H1 (cell line): ENCODE data around the gene EHHADH. TPM values are rescaled to one million over a fixed set of nuclear protein-coding genes. Genes with fewer than 3 reads are reported as not detected.
A peak's percentile ranks its signal among the peaks of the same experiment; 100 is the strongest.

Experiments
- CTCF ChIA-PET: fragments of 300-600 bp; sonication (Branson Sonifier 250); formaldehyde crosslinking; loops from one replicate; lab custom pipeline; 2021; ENCODE audit not compliant: partially characterized antibody; lab: Charles Lee
- POLR2A ChIA-PET: fragments of 300-600 bp; sonication (Branson Sonifier 250); formaldehyde crosslinking; loops from one replicate; lab custom pipeline; 2021; ENCODE audit warnings: inconsistent platforms; ENCODE audit not compliant: partially characterized antibody; lab: Charles Lee
- DNase-seq, 2 experiments: peaks; one replicate each; pipeline versions ENCODE4 v3.0.0 to v3.0.0-alpha.2; 2010 to 2022; ENCODE audit warnings: low spot score in 2 of 2, low read depth in 1 of 2, mixed read lengths in 1 of 2
- FAIRE-seq: peaks from 2 replicates; lab custom pipeline; 2011; peaks lifted over from hg19 to GRCh38; lab: Jason Lieb, UNC
- H2AFZ ChIP-seq: 2 replicates; pipeline ENCODE4 v1.8.1; 2012; ENCODE audit warnings: low read length, inconsistent platforms
- H2AK5ac ChIP-seq: 2 replicates; pipeline ENCODE4 v1.6.1; 2013; ENCODE audit warnings: low read depth, low read length
- H2BK120ac ChIP-seq: replicated peaks from 2 replicates; pipeline ENCODE3; 2013; ENCODE audit warnings: low read depth, low read length, inconsistent platforms
- H2BK12ac ChIP-seq: 2 replicates; pipeline ENCODE4 v1.6.1; 2013; ENCODE audit warnings: low read depth, low read length
- H2BK15ac ChIP-seq: 2 replicates; pipeline ENCODE4 v1.6.1; 2013; ENCODE audit warnings: low read length
- H2BK20ac ChIP-seq: 2 replicates; pipeline ENCODE4 v1.6.1; 2013; ENCODE audit warnings: low read length
- H2BK5ac ChIP-seq: 2 replicates; pipeline ENCODE4 v1.6.1; 2013; ENCODE audit warnings: low read depth, low read length
- H3K14ac ChIP-seq: 2 replicates; pipeline ENCODE4 v1.6.1; 2013; ENCODE audit warnings: inconsistent platforms; ENCODE audit not compliant: insufficient read length
- H3K18ac ChIP-seq: 2 replicates; pipeline ENCODE4 v1.6.1; 2013; ENCODE audit warnings: low read length; ENCODE audit errors: extremely low read depth
- H3K23ac ChIP-seq: 2 replicates; pipeline ENCODE4 v1.6.1; 2013; ENCODE audit warnings: inconsistent platforms; ENCODE audit not compliant: insufficient read length
- H3K23me2 ChIP-seq: 2 replicates; pipeline ENCODE4 v1.6.1; 2013; ENCODE audit warnings: low read depth, low read length
- H3K27ac ChIP-seq: 2 replicates; pipeline ENCODE4 v1.6.1; 2011; ENCODE audit warnings: low read depth, low read length, inconsistent platforms
- H3K27me3 ChIP-seq, 4 experiments: replicated peaks in 1 of 4; 1 replicate in 1 of 4; 2 replicates in 3 of 4; pipeline versions ENCODE4 v1.6.1 to v1.8.1; 2011 to 2013; ENCODE audit warnings: low read length in 3 of 4, mild to moderate bottlenecking in 3 of 4, inconsistent platforms in 2 of 4, mixed read lengths in 2 of 4, moderate library complexity in 1 of 4; ENCODE audit not compliant: control insufficient read depth in 3 of 4, insufficient read depth in 3 of 4; ENCODE audit errors: extremely low read depth in 1 of 4
- H3K36me3 ChIP-seq, 4 experiments: 2 replicates each; pipeline versions ENCODE4 v1.6.1 to v1.8.1; 2011 to 2013; ENCODE audit warnings: mild to moderate bottlenecking in 4 of 4, low read length in 3 of 4, moderate library complexity in 2 of 4, control low read depth in 1 of 4, inconsistent platforms in 1 of 4; ENCODE audit not compliant: insufficient read depth in 4 of 4, control insufficient read depth in 2 of 4
- H3K4ac ChIP-seq: replicated peaks from 2 replicates; pipeline ENCODE3; 2013; ENCODE audit warnings: low read length, low read depth, mixed read lengths, inconsistent platforms; ENCODE audit not compliant: insufficient read length
- H3K4me1 ChIP-seq, 4 experiments: replicated peaks in 1 of 4; 1 replicate in 1 of 4; 2 replicates in 3 of 4; pipeline versions ENCODE4 v1.6.1 to v1.8.1; 2011 to 2013; ENCODE audit warnings: low read length in 3 of 4, inconsistent platforms in 2 of 4, mixed read lengths in 1 of 4; ENCODE audit not compliant: insufficient read depth in 4 of 4, control insufficient read depth in 3 of 4
- H3K4me2 ChIP-seq, 2 experiments: 2 replicates each; pipeline versions ENCODE4 v1.6.1 to v1.8.1; 2011 to 2013; ENCODE audit warnings: low read depth in 2 of 2, low read length in 2 of 2, control low read depth in 1 of 2, inconsistent platforms in 1 of 2, mild to moderate bottlenecking in 1 of 2; ENCODE audit not compliant: insufficient read depth in 1 of 2
- H3K4me3 ChIP-seq, 4 experiments: fragments of 200-600, 300-600 bp in 1 of 4; sonication (generic), shearing (Covaris generic), sonication (Bioruptor Twin) in 1 of 4; 2 replicates each; pipeline versions ENCODE4 v1.5.1 to v1.8.1; 2011 to 2016; ENCODE audit warnings: low read length in 4 of 4, low read depth in 3 of 4, control low read depth in 2 of 4, inconsistent platforms in 2 of 4, mild to moderate bottlenecking in 2 of 4, mixed read lengths in 1 of 4, moderate library complexity in 1 of 4; ENCODE audit not compliant: insufficient read depth in 2 of 4; ENCODE audit errors: extremely low read depth in 1 of 4
- H3K56ac ChIP-seq: replicated peaks from 2 replicates; pipeline ENCODE3; 2013; ENCODE audit warnings: low read depth, mild to moderate bottlenecking, mixed read lengths, low read length, inconsistent platforms; ENCODE audit not compliant: insufficient read length
- H3K79me1 ChIP-seq: 2 replicates; pipeline ENCODE4 v1.6.1; 2013; ENCODE audit warnings: low read depth, low read length, control low read depth
- H3K79me2 ChIP-seq, 2 experiments: 2 replicates each; pipeline versions ENCODE4 v1.6.1 to v1.8.1; 2012 to 2013; ENCODE audit warnings: low read length in 2 of 2, mild to moderate bottlenecking in 2 of 2, inconsistent platforms in 1 of 2; ENCODE audit not compliant: insufficient read depth in 2 of 2, control insufficient read depth in 1 of 2
- H3K9ac ChIP-seq, 4 experiments: replicated peaks in 1 of 4; 1 replicate in 1 of 4; 2 replicates in 3 of 4; pipeline versions ENCODE4 v1.6.1 to v1.8.1; 2011 to 2013; ENCODE audit warnings: low read depth in 3 of 4, low read length in 3 of 4, control low read depth in 2 of 4, mild to moderate bottlenecking in 2 of 4, moderate library complexity in 2 of 4, inconsistent platforms in 1 of 4; ENCODE audit errors: extremely low read depth in 1 of 4
- H3K9me3 ChIP-seq, 2 experiments: 2 replicates each; pipeline versions ENCODE4 v1.6.1 to v1.8.1; 2012 to 2013; ENCODE audit warnings: mild to moderate bottlenecking in 2 of 2, moderate library complexity in 2 of 2, control low read depth in 1 of 2, inconsistent platforms in 1 of 2, low read depth in 1 of 2, low read length in 1 of 2, mixed read lengths in 1 of 2; ENCODE audit not compliant: insufficient read depth in 2 of 2
- H4K20me1 ChIP-seq, 2 experiments: replicated peaks in 1 of 2; 2 replicates each; pipeline versions ENCODE3 to v1.8.1; 2011 to 2013; ENCODE audit warnings: inconsistent platforms in 2 of 2, low read length in 2 of 2, mild to moderate bottlenecking in 1 of 2; ENCODE audit not compliant: insufficient read depth in 2 of 2, control insufficient read depth in 1 of 2
- H4K5ac ChIP-seq: 2 replicates; pipeline ENCODE4 v1.6.1; 2013; ENCODE audit warnings: low read length, low read depth, mixed read lengths, inconsistent platforms; ENCODE audit not compliant: insufficient read length
- H4K8ac ChIP-seq: 2 replicates; pipeline ENCODE4 v1.8.0; 2013; ENCODE audit warnings: mild to moderate bottlenecking, moderate library complexity, low read length, inconsistent platforms; ENCODE audit not compliant: insufficient read depth; ENCODE audit errors: extremely low read depth
- H4K91ac ChIP-seq: replicated peaks from 2 replicates; pipeline ENCODE3; 2013; ENCODE audit warnings: low read length, mixed read lengths, inconsistent platforms; ENCODE audit not compliant: insufficient read length
- ASH2L ChIP-seq: fragments of 200-600, 300-600 bp; sonication (generic); IDR thresholded peaks from one replicate; pipeline ENCODE4 v1.7.1; 2017; ENCODE audit warnings: low read length
- CBX8 ChIP-seq: fragments of 300-800, 300-1000 bp; sonication (generic); IDR thresholded peaks from 2 replicates; pipeline ENCODE4 v1.7.1; 2016; ENCODE audit warnings: low read depth, low read length, borderline replicate concordance
- E2F6 ChIP-seq: IDR thresholded peaks from 2 replicates; pipeline ENCODE4 v1.6.1; 2012; ENCODE audit warnings: inconsistent platforms
- EP300 ChIP-seq, 2 experiments: IDR thresholded peaks; 1 replicate in 1 of 2; 2 replicates in 1 of 2; pipeline ENCODE4 v1.6.1; 2011 to 2012; ENCODE audit warnings: low read depth in 2 of 2, low read length in 2 of 2, mild to moderate bottlenecking in 2 of 2, borderline replicate concordance in 1 of 2, inconsistent platforms in 1 of 2, moderate library complexity in 1 of 2
- HDAC6 ChIP-seq: IDR thresholded peaks from one replicate; pipeline ENCODE4 v1.7.1; 2012; ENCODE audit warnings: low read depth, mild to moderate bottlenecking, inconsistent platforms, low read length, moderate library complexity
- KDM4A ChIP-seq: IDR thresholded peaks from one replicate; pipeline ENCODE4 v1.7.1; 2012; ENCODE audit warnings: low read depth, mild to moderate bottlenecking, moderate library complexity, low read length, inconsistent platforms; ENCODE audit not compliant: severe bottlenecking
- POLR2A ChIP-seq, 2 experiments: IDR thresholded peaks; 1 replicate in 1 of 2; 2 replicates in 1 of 2; pipeline ENCODE4 v1.6.1; 2011; ENCODE audit warnings: low read depth in 2 of 2, low read length in 2 of 2, mild to moderate bottlenecking in 2 of 2; ENCODE audit errors: control extremely low read depth in 1 of 2
- POLR2AphosphoS5 ChIP-seq: IDR thresholded peaks from 2 replicates; pipeline ENCODE4 v1.6.1; 2011; ENCODE audit warnings: low read depth, low read length
- SIN3A ChIP-seq, 2 experiments: IDR thresholded peaks in 1 of 2; conservative IDR thresholded peaks in 1 of 2; 2 replicates each; pipeline ENCODE4 v1.6.1; 2011 to 2012; ENCODE audit warnings: low read length in 2 of 2, improper control_type of control experiment in 1 of 2, low read depth in 1 of 2, mild to moderate bottlenecking in 1 of 2
- SUZ12 ChIP-seq: fragments of 200-600 bp; sonication (generic); IDR thresholded peaks from 2 replicates; pipeline ENCODE4 v1.6.1; 2012; ENCODE audit warnings: mild to moderate bottlenecking, inconsistent platforms, low read length, moderate library complexity, mixed read lengths
- WGBS, 2 experiments: shearing (Covaris generic) in 1 of 2; methylation state at CpG; one replicate each; pipeline versions ENCODE4 v1.1.6 to v1.1.7; 2013 to 2015; ENCODE audit warnings: low lambda C conversion rate in 2 of 2, mixed read lengths in 2 of 2, inconsistent platforms in 1 of 2, low coverage in 1 of 2, missing lambda C conversion rate in 1 of 2; ENCODE audit not compliant: insufficient replicate concordance in 2 of 2, insufficient coverage in 1 of 2, insufficient read length in 1 of 2; ENCODE audit errors: extremely low coverage in 1 of 2, missing lambda C conversion rate in 1 of 2; 5-methylcytosine and 5-hydroxymethylcytosine counted together
- polyA plus RNA-seq, 7 experiments: library from polyadenylated mRNA; depleted of rRNA in 3 of 7; stranded (reverse) in 5 of 7; unstranded in 2 of 7; fragments of >200 nt in 5 of 7; fragments of 200-250 nt in 2 of 7; gene quantifications; 1 replicate in 5 of 7; 2 replicates in 1 of 7; 4 replicates in 1 of 7; pipeline versions ENCODE4 v1.2.1 to v1.2.3, GENCODE V29; 2011 to 2013; ENCODE audit warnings: missing spikeins in 2 of 7, mixed read lengths in 2 of 7
- total RNA-seq: library from RNA; stranded (reverse); fragmentation: NEBNext Ultra II Directional; extraction: Animal tissue kit (Norgen Biotek cat#: 25700); gene quantifications from 2 replicates; pipeline ENCODE4 v1.2.1, GENCODE V29; 2021

EHHADH gene
- total and polyA plus RNA-seq, 2 of the 8 experiments (the other 6 are each of a cell fraction or from before 2014, with no cell fraction given): 1.4 to 3.5 TPM

DNA sequence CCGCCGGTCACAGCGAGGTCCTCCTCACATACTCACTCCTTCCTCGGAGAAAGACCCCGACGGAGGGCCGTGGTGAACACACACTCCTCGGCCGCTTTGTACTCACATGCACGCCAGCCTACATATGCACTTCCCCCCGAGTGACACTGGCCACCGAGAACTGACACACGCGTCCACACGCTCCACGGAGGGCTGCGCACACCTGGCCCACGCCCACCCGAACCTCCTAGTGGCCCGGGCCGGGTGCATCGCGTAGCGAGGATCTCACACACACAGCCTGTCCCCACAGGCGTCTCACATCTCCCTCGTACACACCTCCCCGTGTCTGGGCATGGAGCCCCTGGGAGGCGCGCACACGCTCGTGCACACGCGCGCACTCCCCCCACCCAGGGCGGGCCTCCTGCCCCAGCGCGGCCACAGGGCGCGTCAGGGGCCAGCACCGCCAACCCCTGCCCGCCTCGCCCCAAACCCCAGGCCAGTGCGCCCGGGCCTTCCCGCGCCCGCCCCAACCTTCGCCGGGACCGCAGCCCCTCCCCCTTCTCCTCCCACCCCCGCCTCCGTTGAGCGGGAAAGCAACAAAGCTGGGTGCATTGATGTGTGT lies 100.6 kb downstream of the EHHADH start:
- peak overlapping the region; percentile 97 for H4K91ac ChIP-seq
- peak overlapping the region; percentile 87 for H3K4ac ChIP-seq
- peak overlapping the region; percentile 50 to 80 (median 68); a peak in 6 of 7 replicates for H3K9ac ChIP-seq
- H2BK12ac ChIP-seq: peak overlapping the region; percentile 99
- H4K20me1 ChIP-seq: peaks cover 3 to 9% of the 10 kb centered on the region in 2 experiments
- no peaks in the 10 kb centered on the region for H3K36me3 ChIP-seq
- H3K14ac ChIP-seq: peak overlapping the region; percentile 27
- peak overlapping the region; percentile 36 for H4K5ac ChIP-seq
- peak in 1 of 2 experiments; percentile 79 for DNase-seq
- H3K9me3 ChIP-seq: no peaks in the 10 kb centered on the region
- H2BK5ac ChIP-seq: peak overlapping the region; percentile 77; the same call in 1 of the 2 replicates
- ChIA-PET CTCF (interaction anchor here (0.6 to 3.1 kb wide), 3 partner anchors 29 to 156 kb away, joined by 3 to 8 read pairs (median 3); no protein-coding TSS in a partner anchor), POLR2A (interaction anchor here (1.1 kb wide), 1 partner anchor 48 kb away, joined by 3 read pairs; no protein-coding TSS in a partner anchor)
- H3K79me2 ChIP-seq: no peaks in the 10 kb centered on the region
- 4% methylated on average over 26 of the region's 53 CpGs; no CpG with 5 or more reads in 1 of the 2 experiments for WGBS, 2 experiments
- H2BK15ac ChIP-seq: peak overlapping the region; percentile 99
- peak overlapping the region; percentile 100 for H2AFZ ChIP-seq
- H3K4me1 ChIP-seq: peaks cover 4 to 9% (median 6%) of the 10 kb centered on the region in 4 experiments; a peak in 6 of 7 replicates
- H3K27me3 ChIP-seq: peaks cover 0 to 29% (median 19%) of the 10 kb centered on the region in 4 experiments; a peak in 6 of 7 replicates
- no peak overlapping the region for H3K23ac ChIP-seq
- H3K4me2 ChIP-seq: peak overlapping the region; percentile 91 to 100
- H3K4me3 ChIP-seq: peak overlapping the region; percentile 46 to 88 (median 68)
- peak overlapping the region; percentile 91 for H3K18ac ChIP-seq
- peak overlapping the region; percentile 87; the same call in 1 of the 2 replicates for H4K8ac ChIP-seq
- no peak for FAIRE-seq
- peak overlapping the region; percentile 95; the same call in 1 of the 2 replicates for H2AK5ac ChIP-seq
- H3K79me1 ChIP-seq: no peaks in the 10 kb centered on the region
- peak overlapping the region; percentile 38 for H2BK20ac ChIP-seq
- peaks cover 14% of the 10 kb centered on the region for H3K23me2 ChIP-seq
- H2BK120ac ChIP-seq: peak overlapping the region; percentile 94
- peak overlapping the region; percentile 74 for H3K56ac ChIP-seq
- H3K27ac ChIP-seq: no peak overlapping the region
- no peak for TF ChIP-seq CBX8
- peak in 1 of 2 experiments; percentile 58; a peak in 2 of 3 replicates for TF ChIP-seq POLR2A (IDR thresholded peaks at IDR 0.05; ENCODE audit: control extremely low read depth in 1 of 2, low read depth in 2 of 2, low read length in 2 of 2)
- peak; percentile 66 for TF ChIP-seq ASH2L
- TF ChIP-seq SUZ12: peak; percentile 24; the same call in 1 of the 2 replicates
- TF ChIP-seq E2F6: 0 out of 2 replicates have a peak, but pooled peaks have one; percentile 44
- TF ChIP-seq HDAC6: no peak
- TF ChIP-seq SIN3A (conservative IDR thresholded peaks at IDR 0.05 in 1 of 2, IDR thresholded peaks at IDR 0.05 in 1 of 2; ENCODE audit: low read depth in 1 of 2, low read length in 2 of 2): no peak
- TF ChIP-seq EP300 (IDR thresholded peaks at IDR 0.05; ENCODE audit: borderline replicate concordance in 1 of 2, low read depth in 2 of 2, low read length in 2 of 2): no peak
- TF ChIP-seq KDM4A: peak; percentile 42
- TF ChIP-seq POLR2AphosphoS5: peak; percentile 42; the same call in 1 of the 2 replicates
